ENCODE measurements around the gene CLIC4. TPM values are rescaled to one million over a fixed set of nuclear protein-coding genes. Genes with fewer than 3 reads are reported as not detected.
"Not testable (repeated sequence)": the region's sequence is repeated elsewhere in the genome, so short reads cannot be mapped to it uniquely, and the experiment has no call there.

CLIC4 gene
- total RNA-seq, 2 experiments from 2014 or later = 16.9 to 23.0 TPM

DNA sequence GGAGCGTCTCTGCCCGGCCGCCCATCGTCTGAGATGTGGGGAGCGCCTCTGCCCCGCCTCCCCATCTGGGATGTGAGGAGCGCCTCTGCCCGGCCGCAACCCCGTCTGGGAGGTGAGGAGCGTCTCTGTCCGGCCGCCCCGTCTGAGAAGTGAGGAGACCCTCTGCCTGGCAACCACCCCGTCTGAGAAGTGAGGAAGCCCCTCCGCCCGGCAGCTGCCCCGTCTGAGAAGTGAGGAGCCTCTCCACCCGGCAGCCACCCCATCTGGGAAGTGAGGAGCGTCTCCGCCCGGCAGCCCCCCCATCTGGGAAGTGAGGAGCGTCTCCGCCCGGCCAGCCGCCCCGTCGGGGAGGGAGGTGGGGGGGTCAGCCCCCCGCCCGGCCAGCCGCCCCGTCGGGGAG, 54.0 kb downstream of the CLIC4 start:
- DNase-seq; H3K4me3 Mint-ChIP-seq; H3K36me3 Mint-ChIP-seq; H3K9me3 Mint-ChIP-seq (ENCODE audit: low read depth); ATAC-seq; CTCF ChIA-PET; H3K27me3 Mint-ChIP-seq; H3K4me1 Mint-ChIP-seq; H3K27ac Mint-ChIP-seq: not testable (repeated sequence)

- Mint-ChIP-seq H3K27me3 (no peaks in the 10 kb centered on the region), H3K36me3 (peaks cover 9% of the 10 kb centered on the region), H3K4me1 (no peaks in the 10 kb centered on the region), H3K4me3 (no peak overlapping the region), H3K9me3 (ENCODE audit: low read depth) (peaks cover 6% of the 10 kb centered on the region), H3K27ac (no peak overlapping the region)
- CTCF ChIA-PET = no interaction called here
- DNase-seq (no peak), ATAC-seq (no peak)
Measured at GRCh38 chr1:24801176-24801575, 55.9 kb downstream of the CLIC4 start.

GRCh38 chr1:24803220-24803619, 58.0 kb downstream of the CLIC4 start:
- Mint-ChIP-seq H3K4me1 (no peaks in the 10 kb centered on the region), H3K27me3 (no peaks in the 10 kb centered on the region), H3K36me3 (peaks cover 5% of the 10 kb centered on the region), H3K4me3 (no peak overlapping the region), H3K27ac (no peak overlapping the region), H3K9me3 (ENCODE audit: low read depth) (peaks cover 1% of the 10 kb centered on the region)
- CTCF ChIA-PET = interaction anchor here (0.9 kb wide), 1 partner anchor 115 kb away, joined by 3 read pairs; no protein-coding TSS in a partner anchor
- no peak for ATAC-seq
- no peak for DNase-seq

GRCh38 chr1:24803987-24804530, 58.8 kb downstream of the CLIC4 start:
- no peak for DNase-seq
- ATAC-seq = no peak
- Mint-ChIP-seq H3K4me3 (no peak overlapping the region), H3K9me3 (ENCODE audit: low read depth) (no peaks in the 10 kb centered on the region), H3K27me3 (no peaks in the 10 kb centered on the region), H3K27ac (no peak overlapping the region), H3K4me1 (no peaks in the 10 kb centered on the region), H3K36me3 (peaks cover 1% of the 10 kb centered on the region)
- CTCF ChIA-PET = interaction anchor here (0.9 kb wide), 1 partner anchor 116 kb away, joined by 3 read pairs; no protein-coding TSS in a partner anchor

GRCh38 chr1:24805534-24806301, 60.5 kb downstream of the CLIC4 start:
- ATAC-seq (no peak), DNase-seq (no peak)
- H3K27ac Mint-ChIP-seq = no peak overlapping the region
- no peak overlapping the region for H3K4me3 Mint-ChIP-seq
- CTCF ChIA-PET = interaction anchor here (1.6 kb wide), 2 partner anchors 9 to 29 kb away, joined by 3 read pairs; no protein-coding TSS in a partner anchor
- no peaks in the 10 kb centered on the region for H3K27me3 Mint-ChIP-seq
- H3K36me3 Mint-ChIP-seq = no peaks in the 10 kb centered on the region
- no peaks in the 10 kb centered on the region for H3K4me1 Mint-ChIP-seq
- no peaks in the 10 kb centered on the region for H3K9me3 Mint-ChIP-seq (ENCODE audit: low read depth)

DNA sequence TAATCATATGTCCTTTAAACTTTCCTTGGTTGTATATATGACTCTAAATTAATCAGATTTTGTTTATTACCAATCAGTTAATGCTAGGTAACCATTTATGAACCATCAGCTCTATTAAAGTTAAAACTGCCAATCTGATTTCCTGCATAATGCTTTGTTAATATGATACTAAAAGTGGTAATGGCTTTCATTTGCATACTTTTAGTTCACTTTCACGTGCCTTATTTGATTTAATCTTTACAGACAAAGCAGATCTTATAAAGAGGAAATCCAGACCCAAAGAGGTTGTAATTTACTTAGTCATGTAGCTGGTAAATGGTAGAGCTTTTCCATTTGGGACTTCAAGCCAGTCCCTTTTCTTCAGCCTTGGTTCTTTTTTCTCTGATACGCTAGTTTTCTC, 61.3 kb downstream of the CLIC4 start:
- Mint-ChIP-seq H3K36me3 (no peaks in the 10 kb centered on the region), H3K9me3 (ENCODE audit: low read depth) (no peaks in the 10 kb centered on the region), H3K27ac (no peak overlapping the region), H3K4me1 (no peaks in the 10 kb centered on the region), H3K27me3 (peaks cover under 1% of the 10 kb centered on the region), H3K4me3 (no peak overlapping the region)
- ATAC-seq (no peak), DNase-seq (no peak)
- CTCF ChIA-PET = interaction anchor here (0.6 to 1.6 kb wide), 4 partner anchors 8 to 148 kb away, joined by 3 to 4 read pairs (median 3); no protein-coding TSS in a partner anchor

DNA sequence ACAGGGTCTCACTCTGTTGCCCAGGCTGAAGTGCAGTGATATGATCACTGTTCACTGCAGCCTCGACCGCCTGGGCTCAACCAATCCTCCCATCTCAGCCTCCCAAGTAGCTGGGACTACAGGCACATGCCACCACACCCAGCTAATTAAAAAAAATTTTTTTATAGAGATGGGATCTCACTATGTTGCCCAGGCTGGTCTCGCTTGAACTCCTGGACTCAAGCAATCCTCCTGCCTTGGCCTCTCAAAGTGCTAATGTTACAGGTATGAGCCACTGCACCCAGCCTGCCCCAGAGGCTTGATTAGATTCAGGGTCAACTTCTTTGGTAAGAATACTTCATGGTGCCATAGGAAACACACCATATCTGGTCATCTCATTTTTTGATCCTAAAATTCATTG, 66.2 kb downstream of the CLIC4 start:
- CTCF ChIA-PET = interaction anchor here (1.0 kb wide), 1 partner anchor 16 kb away, joined by 3 read pairs; no protein-coding TSS in a partner anchor
- not testable (repeated sequence) for H3K9me3 Mint-ChIP-seq (ENCODE audit: low read depth); H3K4me3 Mint-ChIP-seq; H3K4me1 Mint-ChIP-seq; ATAC-seq; H3K27me3 Mint-ChIP-seq; DNase-seq; H3K36me3 Mint-ChIP-seq; H3K27ac Mint-ChIP-seq

DNA sequence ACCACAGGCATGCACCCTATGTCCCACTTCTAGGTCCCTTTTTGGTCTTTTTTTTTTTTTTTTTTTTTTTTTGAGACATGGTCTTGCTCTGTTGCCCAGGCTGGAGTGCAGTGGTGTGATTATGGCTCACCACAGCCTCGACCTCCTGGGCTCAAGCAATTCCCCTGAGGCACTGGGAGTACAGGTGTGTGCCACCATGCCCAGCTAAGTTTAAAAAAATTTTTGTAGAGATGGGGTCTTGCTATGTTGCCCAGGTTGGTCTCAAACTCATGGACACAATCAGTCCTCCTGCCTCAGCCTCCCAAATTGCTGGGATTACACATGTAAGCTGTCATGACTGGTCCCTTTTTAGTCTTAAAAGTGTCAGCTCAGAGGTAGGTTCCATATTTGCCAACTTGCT, 75.0 kb downstream of the CLIC4 start:
- not testable (repeated sequence) for H3K4me3 Mint-ChIP-seq; H3K36me3 Mint-ChIP-seq; H3K27ac Mint-ChIP-seq; H3K9me3 Mint-ChIP-seq (ENCODE audit: low read depth); ATAC-seq; H3K4me1 Mint-ChIP-seq; DNase-seq; H3K27me3 Mint-ChIP-seq
- CTCF ChIA-PET = interaction anchor here (0.6 to 1.2 kb wide), 2 partner anchors 10 kb away, joined by 3 to 5 read pairs; no protein-coding TSS in a partner anchor

DNA sequence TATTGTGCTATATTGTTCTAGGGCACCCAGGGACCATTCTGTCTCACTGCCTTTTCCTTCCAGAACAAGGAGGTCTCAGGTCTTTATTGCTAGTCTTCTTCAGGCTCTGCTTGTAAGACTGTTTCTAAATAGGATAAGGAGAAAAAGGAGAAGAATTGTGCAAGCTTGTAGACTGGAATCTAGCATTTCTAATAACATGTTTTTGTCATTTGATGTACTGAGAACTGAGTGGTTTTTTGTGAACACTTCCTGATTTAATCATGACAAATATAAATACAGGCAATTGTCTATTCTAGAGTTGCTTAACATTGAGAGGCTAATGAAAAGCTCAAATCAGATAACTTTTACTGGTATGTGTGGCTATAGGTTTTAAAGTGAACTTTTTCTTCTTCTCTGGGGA, 77.6 kb downstream of the CLIC4 start:
- CTCF ChIA-PET = interaction anchor here (1.2 to 5.1 kb wide), 2 partner anchors 13 to 236 kb away, joined by 3 to 35 read pairs; no protein-coding TSS in a partner anchor
- Mint-ChIP-seq H3K27me3 (peaks cover 11% of the 10 kb centered on the region), H3K27ac (no peak overlapping the region), H3K4me3 (no peak overlapping the region), H3K9me3 (ENCODE audit: low read depth) (no peaks in the 10 kb centered on the region), H3K4me1 (no peaks in the 10 kb centered on the region), H3K36me3 (no peaks in the 10 kb centered on the region)
- DNase-seq = no peak
- ATAC-seq = no peak

GRCh38 chr1:24823486-24823885, 78.2 kb downstream of the CLIC4 start:
- not testable (repeated sequence) for DNase-seq; H3K4me1 Mint-ChIP-seq; H3K9me3 Mint-ChIP-seq (ENCODE audit: low read depth); H3K27ac Mint-ChIP-seq; H3K4me3 Mint-ChIP-seq; ATAC-seq; H3K36me3 Mint-ChIP-seq
- H3K27me3 Mint-ChIP-seq = peaks cover 14% of the 10 kb centered on the region
- CTCF ChIA-PET = interaction anchor here (1.2 to 5.1 kb wide), 2 partner anchors 12 to 236 kb away, joined by 3 to 35 read pairs; no protein-coding TSS in a partner anchor

- Mint-ChIP-seq H3K4me3 (no peak overlapping the region), H3K27me3 (peaks cover 19% of the 10 kb centered on the region), H3K27ac (no peak overlapping the region), H3K36me3 (no peaks in the 10 kb centered on the region), H3K9me3 (ENCODE audit: low read depth) (no peaks in the 10 kb centered on the region), H3K4me1 (no peaks in the 10 kb centered on the region)
- ATAC-seq = no peak
- no peak for DNase-seq
- CTCF ChIA-PET = interaction anchor here (5.1 to 8.6 kb wide), 2 partner anchors 11 to 137 kb away, joined by 35 to 192 read pairs; no protein-coding TSS in a partner anchor
Measured at GRCh38 chr1:24825174-24825573, 79.9 kb downstream of the CLIC4 start.

DNA sequence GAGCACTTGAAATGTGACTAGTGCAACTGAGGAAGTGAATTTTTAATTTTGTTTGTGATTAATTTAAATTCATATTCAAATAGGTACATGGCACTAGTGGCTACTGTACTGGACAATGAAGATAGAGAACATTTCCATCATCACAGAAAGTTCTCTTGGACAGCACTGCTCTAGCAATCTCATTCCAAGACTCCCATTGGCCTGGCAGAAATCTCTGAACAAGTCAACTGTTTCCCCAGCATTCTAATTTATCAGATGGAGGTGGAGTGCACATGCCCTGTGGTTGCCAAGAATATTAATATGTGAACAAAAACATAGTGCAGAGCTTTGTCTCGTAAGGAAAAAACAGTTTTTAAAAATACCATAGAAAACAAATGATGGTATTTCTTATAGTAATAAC, 81.3 kb downstream of the CLIC4 start:
- Mint-ChIP-seq H3K27ac (no peak overlapping the region), H3K36me3 (no peaks in the 10 kb centered on the region), H3K9me3 (ENCODE audit: low read depth) (no peaks in the 10 kb centered on the region), H3K4me1 (no peaks in the 10 kb centered on the region), H3K27me3 (peaks cover 19% of the 10 kb centered on the region), H3K4me3 (no peak overlapping the region)
- no peak for ATAC-seq
- CTCF ChIA-PET = interaction anchor here (0.8 to 8.6 kb wide), 5 partner anchors 9 to 377 kb away, joined by 3 to 192 read pairs (median 4); no protein-coding TSS in a partner anchor
- no peak for DNase-seq

DNA sequence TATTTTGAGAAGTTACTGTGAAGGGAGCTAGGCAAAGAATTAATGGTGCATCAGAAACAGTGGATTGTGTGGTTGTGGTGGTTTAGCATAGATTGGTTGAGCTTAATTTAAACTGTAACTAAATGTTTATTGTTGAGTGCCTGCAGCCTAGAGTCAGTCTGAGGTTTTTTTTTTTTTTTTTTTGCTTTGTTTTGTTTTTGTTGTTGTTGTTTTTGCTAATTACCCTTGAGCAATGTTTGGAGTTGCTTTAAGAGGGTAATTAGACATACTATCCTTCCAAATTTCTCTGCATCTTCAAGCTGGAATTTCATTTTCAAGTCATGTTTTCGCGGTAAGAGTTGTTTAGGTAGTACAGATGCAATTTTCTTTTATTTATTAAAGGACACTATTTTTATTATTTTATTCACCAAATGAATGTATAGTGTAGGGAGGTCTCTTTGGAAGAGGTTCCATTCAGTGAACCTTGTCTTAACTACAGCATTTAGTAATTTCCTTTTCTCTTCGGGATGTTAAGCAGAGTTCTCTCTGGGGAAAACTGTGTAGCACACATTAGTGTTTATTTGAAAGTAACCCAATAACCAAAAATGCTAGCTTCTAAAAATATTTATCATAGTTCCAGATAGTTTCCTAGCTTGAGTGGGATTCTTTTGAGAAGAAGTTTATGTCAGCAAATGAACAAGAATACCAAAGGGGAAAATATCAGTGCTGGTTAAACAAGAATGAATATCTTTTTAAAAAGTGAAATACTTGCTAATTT, 82.3 kb downstream of the CLIC4 start:
- CTCF ChIA-PET = interaction anchor here (0.5 to 8.6 kb wide), 7 partner anchors 8 to 377 kb away, joined by 3 to 192 read pairs (median 3); partner anchors contain the start of gene CLIC4
- Mint-ChIP-seq H3K27me3 (peaks cover 16% of the 10 kb centered on the region), H3K9me3 (ENCODE audit: low read depth) (no peaks in the 10 kb centered on the region), H3K27ac (no peak overlapping the region), H3K36me3 (no peaks in the 10 kb centered on the region), H3K4me3 (no peak overlapping the region), H3K4me1 (no peaks in the 10 kb centered on the region)
- DNase-seq = no peak
- ATAC-seq = no peak

Data from activated CD8-positive, alpha-beta memory T cell treated with anti-CD3 and anti-CD28 coated beads, Interleukin-2, amount 10 ng/mL, durations not matched to agents 7 days and 5 days (primary cell).